ENCODE results near the gene TTBK1.
"Not testable (repeated sequence)": the region's sequence is repeated elsewhere in the genome, so short reads cannot be mapped to it uniquely, and the experiment has no call there.

Gene TTBK1

DNA sequence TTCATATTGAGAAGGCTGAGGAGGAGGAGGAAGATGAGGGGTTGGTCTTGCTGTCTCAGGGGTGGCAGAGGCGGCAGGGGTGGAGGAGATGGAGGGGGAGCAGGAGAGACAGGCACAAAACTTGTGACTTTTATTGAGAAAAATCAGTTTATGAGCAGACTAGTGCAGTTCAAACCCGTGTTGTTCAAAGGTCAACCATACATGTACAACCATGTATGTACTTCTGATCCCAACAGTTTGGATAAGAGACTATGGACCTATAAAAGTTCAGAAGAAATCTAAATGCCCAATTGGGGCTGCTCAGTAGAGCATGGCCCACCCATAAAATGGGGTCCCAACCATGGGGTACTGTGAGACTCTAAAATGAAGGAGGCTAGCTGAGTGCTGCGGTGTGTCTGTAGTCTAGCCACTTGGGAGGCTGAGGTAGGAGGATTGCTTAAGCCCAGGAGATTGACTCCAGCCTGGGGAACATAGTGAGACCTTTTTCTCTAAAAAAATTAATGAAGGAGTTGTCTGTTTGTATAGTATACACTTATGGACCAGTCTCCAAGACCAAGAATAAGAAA lies 47.1 kb downstream of the TTBK1 start:
- DNase-seq, result no peak

DNA sequence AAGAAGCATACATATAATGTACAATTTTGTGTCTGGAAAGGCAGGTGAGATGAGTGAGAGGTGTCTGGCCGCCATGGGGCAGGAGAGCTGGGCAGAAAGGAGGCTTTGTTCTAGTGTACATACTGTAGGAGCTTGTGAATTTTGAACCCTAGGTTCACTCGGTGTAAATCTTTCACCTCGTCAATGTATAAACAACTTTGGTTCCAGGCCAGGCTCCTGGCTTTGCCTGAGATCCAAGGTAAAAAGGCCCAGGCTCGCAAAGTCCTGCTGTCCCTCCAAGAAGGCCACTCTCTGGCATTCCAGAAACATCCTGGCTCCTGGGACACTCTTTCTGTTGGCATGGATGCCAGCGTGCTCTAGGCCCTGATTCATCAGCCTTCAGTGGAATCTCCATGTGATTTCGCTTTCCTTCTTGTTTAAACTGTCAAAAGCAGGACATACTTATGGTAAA lies 47.6 kb downstream of the TTBK1 start:
- no peak for DNase-seq

DNA sequence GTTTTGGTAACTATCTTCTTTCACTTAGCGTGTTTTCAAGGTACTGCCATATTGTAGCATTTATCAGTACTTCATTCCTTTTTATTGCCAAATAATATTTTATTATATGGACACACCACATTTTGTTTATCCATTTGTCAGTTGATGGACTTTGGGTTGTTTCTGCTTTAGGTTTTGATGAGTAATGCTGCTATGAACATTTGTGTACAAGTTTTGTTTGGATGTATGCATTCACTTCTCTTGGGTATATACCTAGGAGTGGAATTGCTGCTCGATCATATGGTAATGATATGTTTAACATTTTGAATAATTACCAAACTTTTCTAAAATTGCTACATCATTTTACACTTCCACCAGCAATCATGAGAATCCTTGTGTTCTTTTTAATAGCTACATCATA lies 48.4 kb downstream of the TTBK1 start:
- DNase-seq, result no peak

DNA sequence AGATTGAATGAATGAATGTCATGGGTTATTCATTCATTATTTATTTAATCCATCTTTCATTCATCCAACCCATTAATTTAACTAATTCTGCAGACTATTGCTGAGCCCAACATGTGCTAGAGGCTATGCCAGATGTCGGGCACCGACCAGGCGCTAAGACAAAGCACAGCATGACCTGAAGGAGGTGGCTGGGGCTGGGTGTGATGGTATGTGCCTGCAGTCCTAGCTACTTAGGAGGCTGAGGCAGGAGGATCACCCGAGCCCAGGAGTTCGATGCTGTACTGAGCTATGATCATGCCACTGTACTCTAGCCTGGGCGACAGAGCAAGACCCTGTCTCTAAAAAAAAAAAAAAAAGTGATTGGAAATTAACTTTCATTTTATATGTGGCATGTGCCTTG lies 49.1 kb downstream of the TTBK1 start:
- DNase-seq, result no peak

DNA sequence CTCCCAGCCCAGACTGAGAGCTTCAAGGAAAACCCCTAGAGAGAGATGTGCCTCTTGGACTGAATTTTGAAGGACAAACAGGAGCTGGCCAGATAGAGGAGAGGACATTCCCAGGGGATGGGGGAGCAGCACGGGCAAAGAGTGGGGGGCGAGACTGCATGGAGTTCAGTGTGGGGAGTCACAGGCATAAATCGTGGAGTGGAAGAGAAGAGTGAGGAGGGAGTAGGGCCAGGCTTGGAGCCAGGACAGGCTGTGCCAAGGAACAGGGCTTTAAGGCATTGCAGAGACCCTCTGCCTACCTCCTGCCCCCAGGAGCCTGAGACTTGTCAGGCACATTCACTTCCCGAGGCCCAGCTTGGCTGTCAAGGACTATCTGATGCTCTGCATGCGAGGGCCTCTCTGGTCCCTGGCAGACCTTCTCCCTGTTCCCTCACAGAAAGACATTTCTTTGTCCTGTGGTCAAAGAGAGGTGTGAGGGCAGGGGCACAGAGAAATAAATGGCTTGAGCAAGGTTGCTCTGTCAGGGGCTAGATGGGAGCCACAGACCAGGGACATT lies 49.6 kb downstream of the TTBK1 start:
- DNase-seq, result no peak

DNA sequence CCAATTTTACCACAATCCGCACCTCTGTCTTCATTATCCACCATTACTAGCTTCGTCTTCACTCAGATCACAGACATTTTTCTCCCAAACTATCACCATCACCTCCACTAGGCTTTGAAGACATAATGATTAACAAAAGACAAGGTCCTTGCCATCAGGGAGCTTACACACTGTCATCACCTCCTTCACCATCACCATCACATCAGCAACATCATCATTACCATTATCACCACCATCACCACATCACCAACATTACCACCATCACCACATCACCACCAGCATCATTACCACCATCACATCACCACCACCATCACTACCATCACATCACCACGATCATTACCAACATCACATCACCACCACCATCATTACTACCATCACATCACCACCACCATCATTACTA lies 50.4 kb downstream of the TTBK1 start:
- no peak for DNase-seq

DNA sequence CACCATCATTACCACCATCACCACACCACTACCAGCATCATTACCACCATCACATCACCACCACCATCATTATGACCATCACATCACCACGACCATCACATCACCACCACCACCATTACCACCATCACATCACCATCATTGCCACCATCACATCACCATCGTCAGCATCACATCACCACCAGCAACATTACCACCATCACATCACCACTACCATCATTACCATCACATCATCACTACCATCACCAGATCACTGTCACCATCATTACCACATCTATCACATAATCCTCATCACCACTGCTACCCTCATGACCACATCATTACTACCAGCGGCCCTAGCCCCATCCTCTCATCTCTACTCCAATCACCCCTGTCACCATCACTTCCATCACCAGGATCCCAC lies 51.3 kb downstream of the TTBK1 start:
- no peak for DNase-seq

DNA sequence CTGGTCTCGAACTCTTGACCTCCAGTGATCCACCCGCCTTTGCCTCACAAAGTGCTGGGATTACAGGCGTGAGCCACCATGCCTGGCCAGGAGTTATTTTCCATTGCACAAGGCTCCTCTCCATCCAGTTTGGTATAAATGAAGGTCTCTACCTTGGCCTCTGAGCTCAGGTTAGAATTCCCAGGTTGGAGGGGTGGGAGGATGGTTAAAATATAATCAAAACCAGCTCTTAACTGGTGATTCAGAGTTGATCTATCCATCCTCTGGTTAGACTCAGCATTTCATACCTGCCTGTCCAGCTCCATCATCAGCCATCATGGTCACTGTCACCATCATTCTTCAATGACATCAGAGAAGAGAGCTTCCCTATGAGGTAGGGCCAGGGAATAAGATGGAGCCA lies 52.2 kb downstream of the TTBK1 start:
- no peak for DNase-seq

DNA sequence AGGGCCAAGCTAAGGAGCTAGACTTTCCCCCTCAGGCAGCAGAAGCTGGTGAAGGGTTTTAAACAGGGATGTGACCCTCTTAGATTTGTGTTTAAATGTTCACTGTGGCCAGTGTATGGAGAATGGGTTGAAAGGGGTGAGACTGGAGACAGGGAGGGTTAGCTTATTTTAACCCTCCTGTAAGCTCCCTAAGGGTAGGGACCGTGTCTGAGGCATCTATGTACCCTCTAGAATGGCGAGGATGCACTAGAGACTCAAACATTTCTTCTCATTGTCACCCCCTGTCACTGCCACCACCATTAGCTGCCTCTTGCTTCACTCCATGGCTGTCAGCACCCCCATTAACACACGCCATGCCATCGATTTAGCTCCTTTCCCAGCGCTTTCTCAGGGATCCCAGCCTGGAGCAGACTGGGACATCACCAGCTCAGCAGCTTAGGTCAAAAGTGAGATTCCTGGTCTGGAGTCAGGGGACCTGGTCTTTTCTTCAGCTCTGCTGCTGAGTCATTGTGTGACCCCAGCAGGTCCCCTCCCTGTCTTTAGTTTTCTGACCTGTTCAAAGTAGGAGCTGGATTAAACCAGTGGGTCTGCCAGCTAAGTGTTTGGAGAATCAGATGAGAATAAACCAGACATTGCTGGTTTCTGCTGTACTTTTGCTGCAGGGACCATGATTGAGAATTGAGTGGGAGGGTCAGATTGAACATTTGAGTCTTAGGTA lies 53.7 kb downstream of the TTBK1 start:
- DNase-seq, result no peak

DNA sequence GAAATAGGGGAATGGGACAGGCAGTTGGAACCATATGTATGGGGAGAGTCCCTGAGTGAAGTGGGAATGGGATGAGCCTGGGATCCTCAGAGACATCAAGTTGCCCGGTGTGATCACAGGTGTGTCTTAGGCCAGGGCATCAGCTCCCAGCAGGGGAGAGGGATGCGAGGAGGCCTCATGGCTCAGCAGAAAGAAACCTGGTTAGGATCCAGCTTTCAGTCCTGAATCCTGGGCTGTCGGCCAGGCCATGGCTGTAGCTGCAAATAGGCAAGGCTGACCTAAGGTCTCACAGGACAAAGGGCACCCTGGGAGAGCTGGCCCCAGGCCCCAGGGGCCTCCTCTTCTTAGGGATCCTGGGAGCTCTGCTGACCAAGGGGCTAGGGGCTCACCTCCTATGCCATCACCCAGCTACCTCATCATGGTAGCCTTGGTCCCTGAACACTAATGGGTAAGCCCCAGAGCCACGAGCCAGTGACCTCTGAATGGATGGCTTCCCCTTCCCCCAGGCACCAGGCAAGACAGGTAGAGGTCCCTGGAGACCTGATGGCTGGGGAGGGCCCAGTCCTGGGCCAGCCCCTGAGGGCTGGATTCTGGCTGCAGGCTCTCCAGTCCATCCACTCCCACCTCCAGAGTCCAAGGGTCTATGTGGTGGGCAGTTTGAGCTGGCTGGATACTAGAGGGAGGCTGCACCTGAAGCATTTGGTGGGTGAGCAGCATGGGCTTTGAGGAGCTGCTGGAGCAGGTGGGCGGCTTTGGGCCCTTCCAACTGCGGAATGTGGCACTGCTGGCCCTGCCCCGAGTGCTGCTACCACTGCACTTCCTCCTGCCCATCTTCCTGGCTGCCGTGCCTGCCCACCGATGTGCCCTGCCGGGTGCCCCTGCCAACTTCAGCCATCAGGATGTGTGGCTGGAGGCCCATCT lies 54.6 kb downstream of the TTBK1 start, which contains the start of gene SLC22A7:
Gene SLC22A7 (plus strand): TSS at position 617 of the 921 bp plus-strand sequence. CDS start 99 bp downstream, at position 716.
- no peak for DNase-seq

DNA sequence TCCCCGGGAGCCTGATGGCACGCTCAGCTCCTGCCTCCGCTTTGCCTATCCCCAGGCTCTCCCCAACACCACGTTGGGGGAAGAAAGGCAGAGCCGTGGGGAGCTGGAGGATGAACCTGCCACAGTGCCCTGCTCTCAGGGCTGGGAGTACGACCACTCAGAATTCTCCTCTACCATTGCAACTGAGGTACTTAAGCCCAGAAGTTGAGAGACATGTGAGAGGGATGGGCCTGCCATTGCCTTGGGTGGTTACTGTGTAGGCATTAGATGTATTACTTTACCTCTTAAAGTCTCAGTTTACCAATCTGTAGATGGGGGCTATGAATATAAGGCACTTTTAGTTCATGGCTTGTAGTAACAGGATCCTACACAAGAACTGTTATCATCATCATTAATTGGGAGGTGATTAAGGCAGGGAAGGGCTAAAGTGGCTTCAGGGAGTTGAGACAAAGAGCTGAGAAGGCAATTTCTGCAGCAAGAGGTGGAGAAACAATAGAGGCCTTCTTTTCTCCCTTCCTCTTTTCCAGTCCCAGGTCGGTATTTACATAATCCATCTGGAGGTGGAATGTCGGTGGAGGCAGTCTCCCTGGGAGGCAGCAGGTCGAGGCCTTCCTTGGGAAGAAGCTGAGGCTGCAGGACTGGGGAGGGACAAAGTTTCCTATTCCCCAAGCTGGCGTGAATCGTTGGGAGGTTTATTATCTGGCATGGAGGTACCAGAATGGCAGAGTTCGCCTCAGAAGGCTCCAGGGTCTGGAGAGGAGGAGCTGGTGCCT lies 55.5 kb downstream of the TTBK1 start:
- no peak for DNase-seq

DNA sequence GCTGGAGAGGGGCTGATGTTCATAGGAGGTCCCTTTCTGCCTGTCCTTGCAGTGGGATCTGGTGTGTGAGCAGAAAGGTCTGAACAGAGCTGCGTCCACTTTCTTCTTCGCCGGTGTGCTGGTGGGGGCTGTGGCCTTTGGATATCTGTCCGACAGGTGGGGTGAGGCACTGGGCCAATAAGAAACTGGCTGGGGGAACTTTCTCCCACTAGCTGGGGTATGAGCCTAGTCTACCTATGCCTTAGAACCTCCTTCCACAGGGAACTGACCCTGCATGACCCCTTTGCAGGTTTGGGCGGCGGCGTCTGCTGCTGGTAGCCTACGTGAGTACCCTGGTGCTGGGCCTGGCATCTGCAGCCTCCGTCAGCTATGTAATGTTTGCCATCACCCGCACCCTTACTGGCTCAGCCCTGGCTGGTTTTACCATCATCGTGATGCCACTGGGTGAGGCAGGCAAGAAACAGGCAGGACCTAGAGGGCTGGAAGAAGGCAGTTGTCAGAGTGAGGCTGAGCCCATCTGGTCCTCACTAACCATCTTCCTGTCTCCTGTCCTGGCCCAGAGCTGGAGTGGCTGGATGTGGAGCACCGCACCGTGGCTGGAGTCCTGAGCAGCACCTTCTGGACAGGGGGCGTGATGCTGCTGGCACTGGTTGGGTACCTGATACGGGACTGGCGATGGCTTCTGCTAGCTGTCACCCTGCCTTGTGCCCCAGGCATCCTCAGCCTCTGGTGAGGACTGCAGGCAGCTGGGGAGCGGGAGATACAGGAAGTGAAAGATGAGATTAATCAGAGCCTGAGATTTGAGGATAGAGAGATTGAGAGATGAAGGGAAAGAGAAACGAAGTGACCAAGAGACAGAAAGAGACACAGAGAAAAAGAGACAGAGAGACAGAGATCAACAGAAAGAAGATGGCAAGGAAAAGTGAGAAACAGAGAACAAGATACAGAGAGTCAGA lies 56.3 kb downstream of the TTBK1 start:
- no peak for DNase-seq

DNA sequence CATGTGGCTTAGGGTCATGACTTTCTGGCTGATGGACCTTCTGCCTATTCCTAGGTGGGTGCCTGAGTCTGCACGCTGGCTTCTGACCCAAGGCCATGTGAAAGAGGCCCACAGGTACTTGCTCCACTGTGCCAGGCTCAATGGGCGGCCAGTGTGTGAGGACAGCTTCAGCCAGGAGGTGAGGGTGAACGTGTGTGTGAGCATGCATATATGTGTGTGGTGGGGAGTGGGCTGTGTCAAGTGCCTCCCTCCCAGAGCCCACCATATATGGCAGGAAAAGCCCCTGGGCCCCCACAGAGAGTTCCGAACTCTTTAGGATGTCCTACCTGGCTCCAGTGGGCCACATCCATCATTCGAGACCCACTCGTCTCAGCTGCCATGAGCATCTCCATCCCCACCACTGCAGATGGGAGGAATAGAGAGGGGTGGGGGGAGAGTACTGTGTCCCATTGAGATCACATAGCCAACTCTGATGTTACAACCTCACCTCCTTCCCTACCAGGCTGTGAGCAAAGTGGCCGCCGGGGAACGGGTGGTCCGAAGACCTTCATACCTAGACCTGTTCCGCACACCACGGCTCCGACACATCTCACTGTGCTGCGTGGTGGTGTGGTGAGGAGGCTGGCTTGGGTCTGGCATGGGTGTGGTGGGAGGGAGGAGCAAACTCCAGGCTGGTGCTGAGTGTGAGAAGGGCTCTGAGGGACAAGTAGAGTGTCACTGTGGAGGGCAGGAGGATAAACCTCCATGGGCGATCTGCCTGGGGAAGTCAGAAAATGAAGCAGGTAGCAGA lies 58.0 kb downstream of the TTBK1 start:
- DNase-seq, result no peak

DNA sequence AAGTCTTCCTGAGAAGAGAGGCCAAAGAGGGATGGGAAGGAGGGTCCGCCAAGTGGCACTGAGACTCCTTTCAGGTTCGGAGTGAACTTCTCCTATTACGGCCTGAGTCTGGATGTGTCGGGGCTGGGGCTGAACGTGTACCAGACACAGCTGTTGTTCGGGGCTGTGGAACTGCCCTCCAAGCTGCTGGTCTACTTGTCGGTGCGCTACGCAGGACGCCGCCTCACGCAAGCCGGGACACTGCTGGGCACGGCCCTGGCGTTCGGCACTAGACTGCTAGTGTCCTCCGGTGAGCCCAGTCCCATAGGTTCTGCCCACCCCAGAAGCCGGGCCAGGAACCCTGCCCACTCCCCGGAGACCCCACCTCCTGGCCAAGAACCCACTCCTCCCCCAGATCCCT lies 58.8 kb downstream of the TTBK1 start:
- no peak for DNase-seq

DNA sequence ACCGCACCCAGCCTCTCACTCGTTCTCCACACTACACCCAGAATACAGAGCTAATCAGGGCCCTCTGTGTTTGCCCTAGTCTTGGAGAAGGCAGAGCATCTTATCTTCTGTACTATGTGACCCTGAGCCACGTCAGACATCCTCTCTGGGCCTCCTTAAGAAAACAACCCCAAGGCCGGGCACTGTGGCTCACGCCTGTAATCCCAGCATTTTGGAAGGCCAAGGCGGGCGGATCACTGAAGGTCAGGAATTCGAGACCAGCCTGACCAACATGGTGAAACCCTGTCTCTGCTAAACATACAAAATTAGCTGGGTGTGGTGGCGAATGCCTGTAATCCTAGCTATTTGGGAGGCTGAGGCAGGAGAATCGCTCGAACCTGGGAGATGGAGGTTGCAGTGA lies 59.7 kb downstream of the TTBK1 start:
- DNase-seq, result not testable (repeated sequence)

DNA sequence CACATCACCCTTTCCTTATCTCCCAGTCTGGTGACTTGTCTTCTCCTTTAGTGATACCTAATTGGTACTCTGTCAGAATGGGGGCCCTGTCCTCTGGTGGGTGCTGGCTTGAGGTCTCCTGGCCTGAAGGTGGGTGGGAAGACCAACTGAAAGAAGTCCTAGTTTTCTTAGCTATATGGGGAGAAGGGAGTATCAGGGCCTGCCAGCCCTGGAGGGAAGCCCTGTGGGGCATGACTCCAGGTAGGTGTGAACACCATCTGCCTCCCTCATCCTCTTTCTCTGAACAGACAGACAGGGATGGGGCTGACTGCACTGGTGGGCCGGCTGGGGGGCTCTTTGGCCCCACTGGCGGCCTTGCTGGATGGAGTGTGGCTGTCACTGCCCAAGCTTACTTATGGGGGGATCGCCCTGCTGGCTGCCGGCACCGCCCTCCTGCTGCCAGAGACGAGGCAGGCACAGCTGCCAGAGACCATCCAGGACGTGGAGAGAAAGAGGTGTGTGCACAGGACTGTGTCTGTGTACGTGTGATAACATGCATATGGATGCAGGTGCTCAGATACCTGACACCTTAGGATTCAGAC lies 60.6 kb downstream of the TTBK1 start:
- no peak for DNase-seq

DNA sequence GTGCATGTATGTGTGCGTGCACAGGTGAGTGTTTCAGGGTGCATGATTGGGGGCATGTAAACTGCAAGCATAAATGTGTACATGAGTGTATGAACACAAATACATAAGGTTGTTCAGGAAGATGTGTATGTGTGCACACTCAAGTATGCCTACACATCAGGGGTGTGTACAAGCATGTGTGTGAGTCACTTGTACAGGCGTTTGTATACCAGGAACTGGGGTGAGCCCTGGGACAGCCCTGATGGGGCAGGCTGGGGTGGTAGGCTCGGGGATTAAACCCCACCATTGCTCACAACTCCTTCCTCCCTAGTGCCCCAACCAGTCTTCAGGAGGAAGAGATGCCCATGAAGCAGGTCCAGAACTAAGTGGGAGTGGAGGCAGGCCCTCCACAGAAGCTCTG lies 61.1 kb downstream of the TTBK1 start:
- no peak for DNase-seq

DNA sequence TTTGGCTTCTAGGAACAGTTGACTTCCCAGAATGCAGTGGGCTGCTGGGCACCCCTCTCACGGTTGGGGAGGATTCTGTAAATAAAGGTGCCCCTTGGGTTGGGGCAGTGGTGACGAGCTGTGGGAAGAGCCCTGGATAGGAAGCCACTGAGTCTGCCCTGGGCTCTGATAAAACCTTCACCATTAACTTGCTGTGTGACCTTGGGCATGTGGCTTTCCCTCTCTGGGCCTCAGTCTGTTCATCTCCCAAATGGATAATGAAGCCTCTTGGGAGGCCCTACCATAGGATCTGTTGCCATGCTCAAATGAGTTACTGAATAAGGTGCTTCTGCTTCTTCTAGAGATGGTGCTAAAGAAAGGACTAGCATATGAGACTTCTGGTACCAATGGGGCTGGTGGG lies 61.6 kb downstream of the TTBK1 start:
- DNase-seq, result no peak

DNA sequence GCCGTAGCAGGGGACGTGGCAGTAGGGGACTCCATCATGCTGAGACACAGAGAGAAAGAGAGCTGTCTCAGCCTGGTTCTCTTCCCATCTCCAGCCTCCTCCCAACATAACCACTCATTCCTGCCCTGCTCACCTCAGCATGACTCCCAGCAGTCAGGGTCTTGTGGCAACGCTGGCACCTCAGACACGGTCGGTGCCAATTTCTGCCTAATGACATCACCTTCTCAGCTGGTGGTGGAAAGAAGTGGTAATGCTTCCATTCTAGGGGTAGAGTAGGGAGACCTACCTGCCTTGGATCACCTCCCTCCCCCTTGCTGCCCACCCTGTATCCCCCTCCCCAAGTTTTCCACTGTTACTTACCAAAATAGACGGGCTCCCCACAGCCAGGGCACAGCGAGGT lies 62.8 kb downstream of the TTBK1 start:
- DNase-seq, result no peak

DNA sequence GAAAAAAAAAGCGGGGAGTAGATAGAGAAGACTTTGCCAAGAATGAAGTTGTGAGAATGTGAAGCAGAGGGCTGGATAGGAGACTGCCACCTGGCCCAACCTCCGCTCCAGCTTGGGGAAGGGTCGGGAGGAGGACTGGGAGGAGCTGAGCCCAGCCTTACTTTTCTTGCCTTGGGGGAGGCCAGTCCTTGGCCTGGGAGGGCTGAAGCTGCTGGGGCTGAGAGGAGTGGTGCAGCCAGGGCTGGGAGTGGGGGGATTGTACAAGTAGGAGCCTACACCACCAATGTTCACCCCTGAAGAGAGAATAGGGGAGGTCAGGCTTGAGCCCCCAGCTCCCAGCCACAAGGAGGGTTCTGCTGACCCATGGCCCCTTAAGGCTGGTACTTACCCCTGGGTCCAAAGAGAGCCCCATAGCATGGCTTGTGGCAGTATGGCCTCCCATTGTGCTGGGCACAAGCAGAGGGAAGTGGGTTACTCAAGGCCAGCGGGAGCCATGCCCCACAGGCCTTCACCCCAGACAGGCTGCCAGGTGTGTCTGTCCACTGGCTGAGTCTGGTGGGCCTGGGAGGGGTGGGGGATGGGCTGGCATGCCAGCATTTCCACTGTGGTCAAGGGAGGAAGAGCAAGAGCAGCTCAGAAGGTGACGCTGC lies 64.3 kb downstream of the TTBK1 start:
- no peak for DNase-seq
